ENCODE measurements around the gene PPIA. TPM values are rescaled to one million over a fixed set of nuclear protein-coding genes. Genes with fewer than 3 reads are reported as not detected.

The PPIA gene
- total RNA-seq = 1,411 and 1,534 TPM in 2 replicates

DNA sequence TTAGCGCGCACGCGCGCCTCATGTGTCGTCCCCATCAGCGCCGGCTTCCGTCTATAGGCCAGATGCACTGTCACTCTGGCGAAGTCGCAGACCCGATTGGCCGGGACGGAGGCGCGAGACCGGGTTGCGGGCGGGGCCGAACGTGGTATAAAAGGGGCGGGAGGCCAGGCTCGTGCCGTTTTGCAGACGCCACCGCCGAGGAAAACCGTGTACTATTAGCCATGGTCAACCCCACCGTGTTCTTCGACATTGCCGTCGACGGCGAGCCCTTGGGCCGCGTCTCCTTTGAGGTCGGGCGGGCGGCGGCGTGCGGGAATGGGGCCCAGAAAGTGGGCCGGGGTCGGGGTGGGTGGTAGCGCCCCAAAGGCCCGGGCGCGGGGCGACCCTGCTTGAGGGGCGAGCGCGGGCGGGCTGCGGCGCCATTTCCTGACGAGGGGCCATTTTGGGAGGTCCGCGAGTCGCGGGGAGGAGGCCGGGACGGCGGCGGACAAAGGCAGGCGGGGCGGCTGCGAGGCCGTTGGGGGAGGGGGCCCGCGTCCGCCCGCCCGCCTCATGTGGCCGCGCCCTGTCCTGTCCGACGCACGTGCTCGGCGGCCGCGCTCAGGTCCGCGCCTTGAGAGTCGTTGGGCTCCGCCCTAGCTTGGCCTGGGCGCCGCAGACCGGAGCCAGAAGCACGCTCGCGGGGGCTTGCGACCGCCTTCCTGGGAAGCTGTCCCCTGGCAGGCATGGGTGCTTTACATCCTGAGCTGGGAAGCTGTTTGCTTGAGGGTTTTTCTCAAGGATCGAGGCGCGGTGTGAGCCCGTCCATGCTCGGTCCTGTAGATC lies at the start of gene PPIA:
PPIA (plus strand) TSS at position 178 of the 825 bp plus-strand sequence; CDS start at position 222, 44 bp downstream.
- DNase-seq (peak; percentile 96), ATAC-seq (ENCODE audit: low read depth) (peak; percentile 86)
- peaks cover 45% of the 10 kb centered on the region for H3K36me3 Mint-ChIP-seq (ENCODE audit: low read depth)
- H3K9me3 Mint-ChIP-seq = no peaks in the 10 kb centered on the region
- CTCF ChIA-PET = interaction anchor here (0.6 to 2.7 kb wide), 3 partner anchors 51 to 190 kb away, joined by 4 to 13 read pairs (median 4); partner anchors contain the start of genes H2AZ2 and OGDH
- H3K27me3 Mint-ChIP-seq = no peaks in the 10 kb centered on the region
- no peak for TF ChIP-seq CTCF (IDR thresholded peaks at IDR 0.05)
- POLR2A ChIA-PET = interaction anchor here (0.6 to 5.4 kb wide), 26 partner anchors 10 to 223 kb away, joined by 3 to 77 read pairs (median 4); partner anchors contain the start of genes DDX56, H2AZ2, MYO1G and OGDH
- peak within 1 kb of the TSS; percentile 97 for H3K4me3 Mint-ChIP-seq
- intact Hi-C loops (cut with micrococcal nuclease) = loop anchor here (1.0 to 2.0 kb wide), 14 partner anchors 28 to 314 kb away; partner anchors contain the start of genes H2AZ2, NUDCD3, OGDH and TBRG4
- H3K4me1 Mint-ChIP-seq = peaks cover 37% of the 10 kb centered on the region
- peak within 1 kb of the TSS; percentile 96 for H3K27ac Mint-ChIP-seq

DNA sequence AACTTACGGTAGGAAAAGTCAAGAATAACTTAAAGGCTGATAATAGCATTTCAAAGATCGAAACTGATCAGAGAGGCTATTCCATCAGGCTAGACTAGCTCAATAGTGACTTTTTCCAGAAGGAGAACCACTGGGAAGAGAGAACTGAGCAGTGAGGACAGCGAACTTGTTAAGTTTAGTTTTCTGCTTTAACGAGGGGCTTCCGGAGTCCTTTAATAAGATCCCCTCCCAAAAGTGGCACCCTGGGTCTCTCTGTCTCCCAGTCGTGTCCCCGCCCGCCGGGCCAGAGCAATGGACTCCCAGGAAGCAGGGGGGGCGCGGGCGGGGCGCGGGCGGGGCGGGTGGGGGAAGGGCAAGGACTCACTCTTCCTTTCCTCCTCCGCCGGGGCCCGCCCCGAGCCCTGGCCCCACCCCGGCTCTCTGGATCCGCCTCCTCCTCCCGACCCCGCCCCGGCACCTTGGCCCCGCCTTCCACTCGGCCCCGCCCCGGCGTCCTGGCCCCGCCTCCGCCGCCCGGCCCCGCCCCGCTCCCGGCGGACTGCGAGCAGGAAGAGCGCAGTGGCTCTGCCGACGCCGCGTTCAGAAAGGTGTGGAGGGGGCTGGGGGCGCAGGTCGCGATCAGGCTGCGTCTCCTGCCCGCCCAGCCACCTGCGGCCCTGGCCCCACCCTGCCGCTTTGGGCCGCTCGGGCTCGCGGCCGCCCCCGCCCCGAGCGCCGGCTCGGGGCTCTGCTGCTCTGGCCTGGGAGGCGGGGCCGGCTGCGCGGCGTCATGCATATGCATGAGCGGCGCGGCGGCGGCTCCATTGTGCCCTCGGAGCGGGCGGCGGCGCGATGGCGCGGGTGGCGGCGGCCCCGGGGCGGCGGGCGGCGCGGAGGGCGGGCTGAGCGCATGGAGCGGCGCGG lies 48.2 kb upstream of the PPIA start, which contains the start of gene ZMIZ2:
ZMIZ2 (plus strand) TSS at position 803 of the 903 bp plus-strand sequence. CDS start 7,403 bp downstream, outside the sequence.
- ChIA-PET CTCF (no interaction called here), POLR2A (interaction anchor here (0.5 to 5.7 kb wide), 19 partner anchors 12 to 237 kb away, joined by 3 to 138 read pairs (median 4); partner anchors contain the start of genes DDX56, OGDH, PPIA and TMED4)
- no peak for TF ChIP-seq CTCF (IDR thresholded peaks at IDR 0.05)
- Mint-ChIP-seq H3K27me3 (no peaks in the 10 kb centered on the region), H3K27ac (peak within 1 kb of the TSS; percentile 95), H3K4me3 (peak within 1 kb of the TSS; percentile 91), H3K36me3 (ENCODE audit: low read depth) (peaks cover 30% of the 10 kb centered on the region), H3K9me3 (no peaks in the 10 kb centered on the region), H3K4me1 (peaks cover 48% of the 10 kb centered on the region)
- intact Hi-C loops (cut with micrococcal nuclease) = loop anchor here (1.0 kb wide), 6 partner anchors 46 to 364 kb away; partner anchors contain the start of genes OGDH and TMED4
- DNase-seq (peak; percentile 97), ATAC-seq (ENCODE audit: low read depth) (peak; percentile 78)

DNA sequence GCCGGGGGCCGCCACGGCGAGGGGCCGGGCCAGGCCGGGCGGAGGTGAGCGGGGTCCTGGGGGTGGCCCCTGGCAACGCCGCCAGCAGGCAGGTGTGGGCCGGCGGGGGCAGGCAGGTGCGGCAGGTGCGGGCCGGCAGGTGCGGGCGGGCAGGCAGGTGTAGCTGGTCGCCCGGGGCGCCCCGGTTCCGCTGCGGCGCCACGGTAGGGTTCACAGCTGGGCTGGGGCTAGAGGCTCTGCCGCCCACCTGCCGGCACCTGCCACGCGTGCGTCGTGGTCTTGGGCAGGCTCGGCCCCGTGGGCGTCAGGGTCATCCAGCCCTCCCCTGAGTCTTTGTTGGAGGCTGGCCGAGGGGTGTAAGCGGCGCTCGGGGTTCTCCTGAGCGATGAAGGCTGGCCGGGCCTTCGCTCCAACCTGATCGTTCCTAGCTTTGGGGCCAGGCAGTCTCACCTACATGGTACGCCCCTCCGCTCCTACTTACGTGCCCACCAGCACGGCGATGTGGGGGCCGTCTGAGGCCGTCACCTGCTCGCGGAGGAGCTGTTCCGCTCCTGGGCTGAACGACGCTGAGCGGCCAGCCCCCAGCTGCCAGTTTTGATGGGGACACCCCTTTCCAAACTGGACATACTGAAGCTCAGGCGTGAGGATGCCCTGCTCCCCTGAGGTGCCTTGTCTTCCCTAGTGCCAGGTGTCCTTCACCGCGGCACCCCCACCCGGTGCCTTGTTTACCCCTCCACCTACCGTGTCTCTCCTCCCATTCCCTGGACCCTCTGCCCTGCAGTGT lies 47.3 kb upstream of the PPIA start:
- intact Hi-C loops (cut with micrococcal nuclease) = loop anchor here (1.0 kb wide), 6 partner anchors 47 to 363 kb away; partner anchors contain the start of genes OGDH and TMED4
- ChIA-PET CTCF (interaction anchor here (0.6 to 3.0 kb wide), 2 partner anchors 111 to 118 kb away, joined by 3 to 13 read pairs; no protein-coding TSS in a partner anchor), POLR2A (interaction anchor here (0.6 to 5.7 kb wide), 20 partner anchors 9 to 362 kb away, joined by 3 to 138 read pairs (median 8); partner anchors contain the start of genes DDX56, OGDH, PPIA and PURB)
- Mint-ChIP-seq H3K27ac (peak overlapping the region; percentile 95), H3K9me3 (no peaks in the 10 kb centered on the region), H3K27me3 (no peaks in the 10 kb centered on the region), H3K4me3 (peak overlapping the region; percentile 91), H3K4me1 (peaks cover 51% of the 10 kb centered on the region), H3K36me3 (ENCODE audit: low read depth) (peaks cover 31% of the 10 kb centered on the region)
- peak; percentile 2 for ATAC-seq (ENCODE audit: low read depth)
- peak; percentile 35 for DNase-seq
- no peak for TF ChIP-seq CTCF (IDR thresholded peaks at IDR 0.05)

DNA sequence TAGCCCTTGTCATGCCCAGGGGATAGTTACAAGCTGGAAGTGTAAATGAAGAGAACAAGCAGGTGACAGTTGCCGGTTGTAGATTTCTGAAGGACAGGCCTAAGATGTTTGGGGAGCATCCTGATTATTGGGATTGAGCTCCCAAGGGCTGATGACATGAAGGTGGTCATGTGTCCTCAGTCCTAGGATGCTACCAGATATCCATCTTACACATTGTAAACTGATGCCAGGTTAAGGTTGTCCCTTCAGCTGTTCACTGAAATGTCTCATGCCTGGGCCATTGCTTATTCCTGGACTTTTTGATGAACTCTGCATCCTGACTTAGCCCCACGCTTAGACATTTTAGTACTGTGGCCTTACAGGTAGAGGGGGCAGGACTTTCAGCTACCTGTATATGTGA lies 46.5 kb upstream of the PPIA start:
- ATAC-seq (ENCODE audit: low read depth) = no peak
- intact Hi-C loops (cut with micrococcal nuclease) = loop anchor here (5.0 kb wide), 1 partner anchor 63 kb away; no protein-coding TSS in a partner anchor
- no peak for TF ChIP-seq CTCF (IDR thresholded peaks at IDR 0.05)
- no peak for DNase-seq
- Mint-ChIP-seq H3K4me3 (peak overlapping the region; percentile 91), H3K27ac (peak overlapping the region; percentile 95), H3K27me3 (no peaks in the 10 kb centered on the region), H3K4me1 (peaks cover 60% of the 10 kb centered on the region), H3K9me3 (no peaks in the 10 kb centered on the region), H3K36me3 (ENCODE audit: low read depth) (peaks cover 34% of the 10 kb centered on the region)
- ChIA-PET CTCF (interaction anchor here (0.6 to 3.0 kb wide), 3 partner anchors 18 to 119 kb away, joined by 3 to 13 read pairs (median 5); no protein-coding TSS in a partner anchor), POLR2A (interaction anchor here (1.0 to 5.7 kb wide), 17 partner anchors 12 to 361 kb away, joined by 3 to 138 read pairs (median 10); partner anchors contain the start of genes DDX56, OGDH, PPIA and PURB)

All from activated B cell treated with CpG ODN at 0.5 μM for 24 hours (primary cell).